ENCODE measurements around the gene TNNT1. TPM values are rescaled to one million over a fixed set of nuclear protein-coding genes. Genes with fewer than 3 reads are reported as not detected.

The TNNT1 gene
- total and polyA plus RNA-seq, 9 donors: 1.3 to 3.6 (median 2.7) TPM; not detected in 4

DNA sequence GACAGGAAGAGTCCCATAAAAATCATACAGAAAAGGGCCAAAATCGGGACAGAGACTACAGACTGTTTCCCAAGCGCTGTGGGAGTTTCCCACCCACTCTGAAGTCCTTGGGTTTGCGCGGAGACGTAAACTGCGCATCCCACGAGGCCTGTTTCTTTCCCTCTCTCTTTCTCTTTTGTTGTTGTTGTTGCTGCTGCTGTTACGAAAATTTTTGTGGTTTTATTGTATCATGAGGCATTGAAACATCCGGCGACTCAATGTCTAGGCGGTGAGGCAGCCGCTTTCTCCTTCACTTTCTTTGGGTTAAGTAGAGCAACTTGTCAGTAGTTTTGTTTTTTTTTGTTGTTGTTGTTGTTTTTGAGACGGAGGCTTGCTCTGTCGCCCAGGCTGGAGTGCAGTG lies 30.0 kb downstream of the TNNT1 start:
- no peaks in the 10 kb centered on the region for H3K9me3 ChIP-seq
- TF ChIP-seq POLR2A (IDR thresholded peaks at IDR 0.05): no peak
- DNase-seq: no peak
- H3K36me3 ChIP-seq: no peaks in the 10 kb centered on the region
- H3K27me3 ChIP-seq: no peaks in the 10 kb centered on the region
- H3K4me3 ChIP-seq: no peak overlapping the region
- no peak overlapping the region for H3K27ac ChIP-seq
- peaks cover 8% of the 10 kb centered on the region for H3K4me1 ChIP-seq (ENCODE audit: insufficient read depth)
- WGBS, 3 donors: 80 to 81% (median 80%) methylated on average over 14 of the region's 14 CpGs
- intact Hi-C loops (cut with DNase I): loop anchor here in 2 of 4 donors (5.0 to 10.0 kb wide), 3 partner anchors 138 to 556 kb away; partner anchors contain the start of genes EPN1 (in 1 of the 2) and PPP6R1 (in 1 of the 2)

DNA sequence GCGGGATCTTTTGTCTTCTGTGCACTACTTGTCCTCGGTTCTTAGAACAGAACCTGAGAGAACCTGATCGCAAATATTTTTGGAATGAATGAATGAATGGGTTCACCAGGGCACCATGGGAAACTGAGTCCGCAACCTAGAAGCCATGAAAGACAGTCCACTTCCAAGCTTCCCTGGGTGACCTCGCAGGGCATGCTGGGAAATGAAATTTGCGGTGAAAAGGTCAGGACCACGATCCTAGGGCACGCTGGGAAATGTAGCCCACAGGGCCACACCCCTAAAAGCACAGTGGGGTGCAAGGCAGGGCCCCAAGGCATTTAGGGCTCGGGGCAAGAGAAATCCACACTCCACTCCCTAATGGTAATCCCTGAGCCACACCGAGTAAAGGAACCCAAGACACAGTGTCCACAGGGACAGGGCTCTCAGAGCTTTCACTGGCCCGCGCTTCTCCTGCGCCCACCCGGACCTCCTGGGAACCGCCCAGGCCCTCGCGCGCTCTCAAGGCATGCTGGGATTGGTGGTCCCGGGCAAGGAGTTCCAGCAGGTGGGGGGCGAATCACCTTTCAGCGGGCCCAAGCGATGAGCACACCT lies 30.5 kb downstream of the TNNT1 start:
- WGBS, 3 donors: 13 to 28% (median 23%) methylated on average over 18 to 22 of the region's 22 CpGs
- DNase-seq: peak; percentile 38 to 64 (median 59)
- no peaks in the 10 kb centered on the region for H3K36me3 ChIP-seq
- H3K9me3 ChIP-seq: no peaks in the 10 kb centered on the region
- peak overlapping the region; percentile 65 to 76 for H3K27ac ChIP-seq
- TF ChIP-seq EP300 (IDR thresholded peaks at IDR 0.05): no peak
- no peak for TF ChIP-seq POLR2A (IDR thresholded peaks at IDR 0.05)
- TF ChIP-seq, protein P1, sequence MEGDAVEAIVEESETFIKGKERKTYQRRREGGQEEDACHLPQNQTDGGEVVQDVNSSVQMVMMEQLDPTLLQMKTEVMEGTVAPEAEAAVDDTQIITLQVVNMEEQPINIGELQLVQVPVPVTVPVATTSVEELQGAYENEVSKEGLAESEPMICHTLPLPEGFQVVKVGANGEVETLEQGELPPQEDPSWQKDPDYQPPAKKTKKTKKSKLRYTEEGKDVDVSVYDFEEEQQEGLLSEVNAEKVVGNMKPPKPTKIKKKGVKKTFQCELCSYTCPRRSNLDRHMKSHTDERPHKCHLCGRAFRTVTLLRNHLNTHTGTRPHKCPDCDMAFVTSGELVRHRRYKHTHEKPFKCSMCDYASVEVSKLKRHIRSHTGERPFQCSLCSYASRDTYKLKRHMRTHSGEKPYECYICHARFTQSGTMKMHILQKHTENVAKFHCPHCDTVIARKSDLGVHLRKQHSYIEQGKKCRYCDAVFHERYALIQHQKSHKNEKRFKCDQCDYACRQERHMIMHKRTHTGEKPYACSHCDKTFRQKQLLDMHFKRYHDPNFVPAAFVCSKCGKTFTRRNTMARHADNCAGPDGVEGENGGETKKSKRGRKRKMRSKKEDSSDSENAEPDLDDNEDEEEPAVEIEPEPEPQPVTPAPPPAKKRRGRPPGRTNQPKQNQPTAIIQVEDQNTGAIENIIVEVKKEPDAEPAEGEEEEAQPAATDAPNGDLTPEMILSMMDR (IDR thresholded peaks at IDR 0.05): no peak
- intact Hi-C loops (cut with DNase I): loop anchor here in 2 of 4 donors (5.0 to 10.0 kb wide), 3 partner anchors 139 to 556 kb away; partner anchors contain the start of genes EPN1 (in 1 of the 2) and PPP6R1 (in 1 of the 2)
- H3K4me3 ChIP-seq: peak overlapping the region; percentile 55
- H3K27me3 ChIP-seq: no peaks in the 10 kb centered on the region
- H3K4me1 ChIP-seq (ENCODE audit: insufficient read depth): peaks cover 14% of the 10 kb centered on the region

DNA sequence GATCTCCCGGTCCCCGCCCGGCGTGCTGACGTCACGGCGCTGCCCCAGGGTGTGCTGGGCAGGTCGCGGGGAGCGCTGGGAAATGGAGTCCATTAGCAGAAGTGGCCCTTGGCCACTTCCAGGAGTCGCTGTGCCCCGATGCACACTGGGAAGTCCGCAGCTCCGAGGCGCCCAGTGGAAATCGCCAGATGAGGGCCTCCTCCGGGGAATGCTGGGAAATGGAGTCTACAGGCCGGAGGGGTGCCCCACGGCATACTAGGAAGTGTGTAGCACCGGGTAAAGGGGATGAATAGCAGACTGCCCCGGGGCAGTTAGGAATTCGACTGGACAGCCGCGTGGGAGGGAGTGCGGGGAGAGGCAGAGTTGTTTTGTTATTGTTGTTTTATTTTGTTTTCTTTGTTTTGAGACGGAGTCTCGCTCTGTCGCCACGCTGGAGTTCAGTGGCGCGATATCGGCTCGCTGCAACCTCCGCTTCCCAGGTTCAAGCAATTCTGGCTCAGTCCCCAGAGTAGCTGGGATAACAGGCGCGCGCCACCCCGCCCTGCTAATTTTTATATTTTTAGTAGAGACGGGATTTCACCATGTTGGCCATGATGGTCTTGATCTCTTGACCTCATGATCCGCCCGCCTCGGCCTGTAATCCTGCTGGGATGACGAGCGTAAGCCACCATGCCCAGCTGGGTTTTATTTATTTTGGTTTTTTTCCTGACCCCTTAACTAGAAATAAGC lies 31.2 kb downstream of the TNNT1 start:
- TF ChIP-seq, protein P1 (IDR thresholded peaks at IDR 0.05): peak in 1 of 3 donors; percentile 28
- peak; percentile 67 for TF ChIP-seq EP300 (IDR thresholded peaks at IDR 0.05)
- no peak for TF ChIP-seq POLR2A (IDR thresholded peaks at IDR 0.05)
- Histone ChIP-seq H3K4me3 (peak overlapping the region; percentile 61), H3K9me3 (no peaks in the 10 kb centered on the region), H3K4me1 (ENCODE audit: insufficient read depth) (peaks cover 17% of the 10 kb centered on the region), H3K27ac (peak overlapping the region; percentile 65 to 76), H3K36me3 (no peaks in the 10 kb centered on the region), H3K27me3 (no peaks in the 10 kb centered on the region)
- DNase-seq: peak; percentile 97 to 99 (median 99)
- WGBS, 3 donors: 1% methylated on average over 34 to 44 of the region's 44 CpGs
- intact Hi-C loops (cut with DNase I): loop anchor here in 2 of 4 donors (5.0 to 10.0 kb wide), 3 partner anchors 139 to 557 kb away; partner anchors contain the start of genes EPN1 (in 1 of the 2) and PPP6R1 (in 1 of the 2)

DNA sequence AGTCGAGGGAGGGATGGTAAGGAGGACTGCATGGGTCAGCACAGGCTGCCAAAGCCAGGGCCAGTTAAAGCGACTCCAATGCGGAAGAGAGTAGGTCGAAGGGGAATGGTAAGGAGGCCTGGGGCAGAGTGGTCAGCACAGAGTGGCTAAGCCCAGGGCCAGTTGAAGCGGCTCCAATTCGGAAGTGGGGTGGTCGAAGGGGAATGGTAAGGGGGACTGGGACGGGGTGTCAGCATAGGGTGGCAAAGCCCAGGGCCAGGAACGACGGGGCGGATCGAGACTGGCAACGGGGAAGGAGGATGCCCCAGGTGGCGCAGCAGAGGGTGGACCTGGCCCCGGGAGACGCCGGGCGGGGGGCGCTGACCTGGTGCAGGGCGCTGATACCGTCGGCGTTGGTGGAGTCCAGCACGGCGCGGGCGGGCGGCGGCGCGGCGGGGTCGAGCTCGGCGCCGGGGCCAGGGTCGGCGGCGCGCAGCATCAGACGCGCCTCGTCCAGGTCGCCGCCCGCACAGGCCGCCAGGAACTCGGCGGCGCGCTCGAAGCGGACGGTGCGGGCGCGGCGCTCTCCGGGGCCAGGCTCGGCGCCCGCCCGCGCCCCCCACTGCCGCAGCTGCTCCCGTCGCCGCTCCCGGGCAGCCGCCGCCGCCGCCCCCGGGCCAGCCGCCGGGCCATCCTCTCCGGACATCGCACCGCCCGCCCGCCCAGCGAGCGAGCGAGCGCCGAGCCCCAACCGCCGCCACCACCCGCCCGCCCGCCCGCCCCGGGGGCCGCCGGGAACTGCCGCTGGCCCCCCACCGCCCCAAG lies 31.9 kb downstream of the TNNT1 start, which contains the start of gene PPP1R12C:
Gene PPP1R12C (minus strand): TSS at position 779 of the 804 bp plus-strand sequence. CDS start 94 bp downstream, at position 685.
- H3K36me3 ChIP-seq: no peaks in the 10 kb centered on the region
- peak within 1 kb of the TSS; percentile 76 to 81 for H3K27ac ChIP-seq
- intact Hi-C loops (cut with DNase I): loop anchor here in 2 of 4 donors (5.0 to 10.0 kb wide), 3 partner anchors 140 to 558 kb away; partner anchors contain the start of genes EPN1 (in 1 of the 2) and PPP6R1 (in 1 of the 2)
- H3K4me3 ChIP-seq: peak within 1 kb of the TSS; percentile 61
- TF ChIP-seq EP300 (IDR thresholded peaks at IDR 0.05): no peak
- TF ChIP-seq, protein P1 (IDR thresholded peaks at IDR 0.05): no peak
- TF ChIP-seq POLR2A (IDR thresholded peaks at IDR 0.05): no peak
- H3K9me3 ChIP-seq: no peaks in the 10 kb centered on the region
- 0 to 1% (median 0%) methylated on average over 32 to 97 of the region's 97 CpGs for WGBS, 3 donors
- DNase-seq: peak; percentile 40 to 72 (median 62)
- H3K27me3 ChIP-seq: no peaks in the 10 kb centered on the region
- H3K4me1 ChIP-seq (ENCODE audit: insufficient read depth): peaks cover 21% of the 10 kb centered on the region
